ENCODE results near the gene ARSK.

DNA sequence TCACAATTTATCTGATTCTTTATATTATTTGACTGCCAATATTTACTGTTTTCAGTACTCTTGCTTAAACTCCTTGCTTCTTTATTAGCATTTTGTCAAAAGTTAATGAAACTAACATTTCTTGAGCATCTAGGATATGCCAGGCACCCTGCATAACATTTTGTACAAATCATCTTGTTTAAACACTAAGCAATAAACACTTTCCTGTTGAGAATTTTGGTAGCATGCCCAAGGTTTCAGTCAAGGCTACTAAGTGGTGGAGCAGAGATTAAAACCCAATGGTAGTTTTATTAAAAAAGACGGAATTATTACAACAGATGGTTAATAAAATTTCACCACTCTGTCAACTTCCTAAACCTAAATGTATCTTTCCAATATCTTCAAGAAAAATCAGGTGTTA lies 43.3 kb upstream of the ARSK start:
- TF ChIP-seq EZH2 (IDR thresholded peaks at IDR 0.05; ENCODE audit: low read depth, unreplicated experiment), result no peak
- TF ChIP-seq, protein P1, sequence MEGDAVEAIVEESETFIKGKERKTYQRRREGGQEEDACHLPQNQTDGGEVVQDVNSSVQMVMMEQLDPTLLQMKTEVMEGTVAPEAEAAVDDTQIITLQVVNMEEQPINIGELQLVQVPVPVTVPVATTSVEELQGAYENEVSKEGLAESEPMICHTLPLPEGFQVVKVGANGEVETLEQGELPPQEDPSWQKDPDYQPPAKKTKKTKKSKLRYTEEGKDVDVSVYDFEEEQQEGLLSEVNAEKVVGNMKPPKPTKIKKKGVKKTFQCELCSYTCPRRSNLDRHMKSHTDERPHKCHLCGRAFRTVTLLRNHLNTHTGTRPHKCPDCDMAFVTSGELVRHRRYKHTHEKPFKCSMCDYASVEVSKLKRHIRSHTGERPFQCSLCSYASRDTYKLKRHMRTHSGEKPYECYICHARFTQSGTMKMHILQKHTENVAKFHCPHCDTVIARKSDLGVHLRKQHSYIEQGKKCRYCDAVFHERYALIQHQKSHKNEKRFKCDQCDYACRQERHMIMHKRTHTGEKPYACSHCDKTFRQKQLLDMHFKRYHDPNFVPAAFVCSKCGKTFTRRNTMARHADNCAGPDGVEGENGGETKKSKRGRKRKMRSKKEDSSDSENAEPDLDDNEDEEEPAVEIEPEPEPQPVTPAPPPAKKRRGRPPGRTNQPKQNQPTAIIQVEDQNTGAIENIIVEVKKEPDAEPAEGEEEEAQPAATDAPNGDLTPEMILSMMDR (conservative IDR thresholded peaks at IDR 0.05; ENCODE audit: low read depth in 2 of 2), result no peak
- no peak for TF ChIP-seq POLR2AphosphoS5 (IDR thresholded peaks at IDR 0.05; ENCODE audit: low read depth)
- no peak for TF ChIP-seq STAT1 (IDR thresholded peaks at IDR 0.05; ENCODE audit: unreplicated experiment)
- no peak for TF ChIP-seq CREB1 (CRISPR knock-in tag; IDR thresholded peaks at IDR 0.05; ENCODE audit: low read depth)
- TF ChIP-seq NANOG (IDR thresholded peaks at IDR 0.05; ENCODE audit: borderline replicate concordance), result no peak
- TF ChIP-seq, protein P2, sequence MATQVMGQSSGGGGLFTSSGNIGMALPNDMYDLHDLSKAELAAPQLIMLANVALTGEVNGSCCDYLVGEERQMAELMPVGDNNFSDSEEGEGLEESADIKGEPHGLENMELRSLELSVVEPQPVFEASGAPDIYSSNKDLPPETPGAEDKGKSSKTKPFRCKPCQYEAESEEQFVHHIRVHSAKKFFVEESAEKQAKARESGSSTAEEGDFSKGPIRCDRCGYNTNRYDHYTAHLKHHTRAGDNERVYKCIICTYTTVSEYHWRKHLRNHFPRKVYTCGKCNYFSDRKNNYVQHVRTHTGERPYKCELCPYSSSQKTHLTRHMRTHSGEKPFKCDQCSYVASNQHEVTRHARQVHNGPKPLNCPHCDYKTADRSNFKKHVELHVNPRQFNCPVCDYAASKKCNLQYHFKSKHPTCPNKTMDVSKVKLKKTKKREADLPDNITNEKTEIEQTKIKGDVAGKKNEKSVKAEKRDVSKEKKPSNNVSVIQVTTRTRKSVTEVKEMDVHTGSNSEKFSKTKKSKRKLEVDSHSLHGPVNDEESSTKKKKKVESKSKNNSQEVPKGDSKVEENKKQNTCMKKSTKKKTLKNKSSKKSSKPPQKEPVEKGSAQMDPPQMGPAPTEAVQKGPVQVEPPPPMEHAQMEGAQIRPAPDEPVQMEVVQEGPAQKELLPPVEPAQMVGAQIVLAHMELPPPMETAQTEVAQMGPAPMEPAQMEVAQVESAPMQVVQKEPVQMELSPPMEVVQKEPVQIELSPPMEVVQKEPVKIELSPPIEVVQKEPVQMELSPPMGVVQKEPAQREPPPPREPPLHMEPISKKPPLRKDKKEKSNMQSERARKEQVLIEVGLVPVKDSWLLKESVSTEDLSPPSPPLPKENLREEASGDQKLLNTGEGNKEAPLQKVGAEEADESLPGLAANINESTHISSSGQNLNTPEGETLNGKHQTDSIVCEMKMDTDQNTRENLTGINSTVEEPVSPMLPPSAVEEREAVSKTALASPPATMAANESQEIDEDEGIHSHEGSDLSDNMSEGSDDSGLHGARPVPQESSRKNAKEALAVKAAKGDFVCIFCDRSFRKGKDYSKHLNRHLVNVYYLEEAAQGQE (IDR thresholded peaks at IDR 0.05; ENCODE audit: unreplicated experiment), result no peak
- TF ChIP-seq EZH2phosphoT487 (IDR thresholded peaks at IDR 0.05; ENCODE audit: unreplicated experiment), result no peak
- TF ChIP-seq JUNB (IDR thresholded peaks at IDR 0.05; ENCODE audit: unreplicated experiment), result no peak
- TF ChIP-seq, protein P3, sequence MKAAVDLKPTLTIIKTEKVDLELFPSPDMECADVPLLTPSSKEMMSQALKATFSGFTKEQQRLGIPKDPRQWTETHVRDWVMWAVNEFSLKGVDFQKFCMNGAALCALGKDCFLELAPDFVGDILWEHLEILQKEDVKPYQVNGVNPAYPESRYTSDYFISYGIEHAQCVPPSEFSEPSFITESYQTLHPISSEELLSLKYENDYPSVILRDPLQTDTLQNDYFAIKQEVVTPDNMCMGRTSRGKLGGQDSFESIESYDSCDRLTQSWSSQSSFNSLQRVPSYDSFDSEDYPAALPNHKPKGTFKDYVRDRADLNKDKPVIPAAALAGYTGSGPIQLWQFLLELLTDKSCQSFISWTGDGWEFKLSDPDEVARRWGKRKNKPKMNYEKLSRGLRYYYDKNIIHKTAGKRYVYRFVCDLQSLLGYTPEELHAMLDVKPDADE (IDR thresholded peaks at IDR 0.05), result no peak
- TF ChIP-seq ZNF114 (CRISPR knock-in tag; IDR thresholded peaks at IDR 0.05), result no peak
- TF ChIP-seq ZNF331 (CRISPR knock-in tag; IDR thresholded peaks at IDR 0.05; ENCODE audit: low read depth), result no peak
- TF ChIP-seq, protein P4, sequence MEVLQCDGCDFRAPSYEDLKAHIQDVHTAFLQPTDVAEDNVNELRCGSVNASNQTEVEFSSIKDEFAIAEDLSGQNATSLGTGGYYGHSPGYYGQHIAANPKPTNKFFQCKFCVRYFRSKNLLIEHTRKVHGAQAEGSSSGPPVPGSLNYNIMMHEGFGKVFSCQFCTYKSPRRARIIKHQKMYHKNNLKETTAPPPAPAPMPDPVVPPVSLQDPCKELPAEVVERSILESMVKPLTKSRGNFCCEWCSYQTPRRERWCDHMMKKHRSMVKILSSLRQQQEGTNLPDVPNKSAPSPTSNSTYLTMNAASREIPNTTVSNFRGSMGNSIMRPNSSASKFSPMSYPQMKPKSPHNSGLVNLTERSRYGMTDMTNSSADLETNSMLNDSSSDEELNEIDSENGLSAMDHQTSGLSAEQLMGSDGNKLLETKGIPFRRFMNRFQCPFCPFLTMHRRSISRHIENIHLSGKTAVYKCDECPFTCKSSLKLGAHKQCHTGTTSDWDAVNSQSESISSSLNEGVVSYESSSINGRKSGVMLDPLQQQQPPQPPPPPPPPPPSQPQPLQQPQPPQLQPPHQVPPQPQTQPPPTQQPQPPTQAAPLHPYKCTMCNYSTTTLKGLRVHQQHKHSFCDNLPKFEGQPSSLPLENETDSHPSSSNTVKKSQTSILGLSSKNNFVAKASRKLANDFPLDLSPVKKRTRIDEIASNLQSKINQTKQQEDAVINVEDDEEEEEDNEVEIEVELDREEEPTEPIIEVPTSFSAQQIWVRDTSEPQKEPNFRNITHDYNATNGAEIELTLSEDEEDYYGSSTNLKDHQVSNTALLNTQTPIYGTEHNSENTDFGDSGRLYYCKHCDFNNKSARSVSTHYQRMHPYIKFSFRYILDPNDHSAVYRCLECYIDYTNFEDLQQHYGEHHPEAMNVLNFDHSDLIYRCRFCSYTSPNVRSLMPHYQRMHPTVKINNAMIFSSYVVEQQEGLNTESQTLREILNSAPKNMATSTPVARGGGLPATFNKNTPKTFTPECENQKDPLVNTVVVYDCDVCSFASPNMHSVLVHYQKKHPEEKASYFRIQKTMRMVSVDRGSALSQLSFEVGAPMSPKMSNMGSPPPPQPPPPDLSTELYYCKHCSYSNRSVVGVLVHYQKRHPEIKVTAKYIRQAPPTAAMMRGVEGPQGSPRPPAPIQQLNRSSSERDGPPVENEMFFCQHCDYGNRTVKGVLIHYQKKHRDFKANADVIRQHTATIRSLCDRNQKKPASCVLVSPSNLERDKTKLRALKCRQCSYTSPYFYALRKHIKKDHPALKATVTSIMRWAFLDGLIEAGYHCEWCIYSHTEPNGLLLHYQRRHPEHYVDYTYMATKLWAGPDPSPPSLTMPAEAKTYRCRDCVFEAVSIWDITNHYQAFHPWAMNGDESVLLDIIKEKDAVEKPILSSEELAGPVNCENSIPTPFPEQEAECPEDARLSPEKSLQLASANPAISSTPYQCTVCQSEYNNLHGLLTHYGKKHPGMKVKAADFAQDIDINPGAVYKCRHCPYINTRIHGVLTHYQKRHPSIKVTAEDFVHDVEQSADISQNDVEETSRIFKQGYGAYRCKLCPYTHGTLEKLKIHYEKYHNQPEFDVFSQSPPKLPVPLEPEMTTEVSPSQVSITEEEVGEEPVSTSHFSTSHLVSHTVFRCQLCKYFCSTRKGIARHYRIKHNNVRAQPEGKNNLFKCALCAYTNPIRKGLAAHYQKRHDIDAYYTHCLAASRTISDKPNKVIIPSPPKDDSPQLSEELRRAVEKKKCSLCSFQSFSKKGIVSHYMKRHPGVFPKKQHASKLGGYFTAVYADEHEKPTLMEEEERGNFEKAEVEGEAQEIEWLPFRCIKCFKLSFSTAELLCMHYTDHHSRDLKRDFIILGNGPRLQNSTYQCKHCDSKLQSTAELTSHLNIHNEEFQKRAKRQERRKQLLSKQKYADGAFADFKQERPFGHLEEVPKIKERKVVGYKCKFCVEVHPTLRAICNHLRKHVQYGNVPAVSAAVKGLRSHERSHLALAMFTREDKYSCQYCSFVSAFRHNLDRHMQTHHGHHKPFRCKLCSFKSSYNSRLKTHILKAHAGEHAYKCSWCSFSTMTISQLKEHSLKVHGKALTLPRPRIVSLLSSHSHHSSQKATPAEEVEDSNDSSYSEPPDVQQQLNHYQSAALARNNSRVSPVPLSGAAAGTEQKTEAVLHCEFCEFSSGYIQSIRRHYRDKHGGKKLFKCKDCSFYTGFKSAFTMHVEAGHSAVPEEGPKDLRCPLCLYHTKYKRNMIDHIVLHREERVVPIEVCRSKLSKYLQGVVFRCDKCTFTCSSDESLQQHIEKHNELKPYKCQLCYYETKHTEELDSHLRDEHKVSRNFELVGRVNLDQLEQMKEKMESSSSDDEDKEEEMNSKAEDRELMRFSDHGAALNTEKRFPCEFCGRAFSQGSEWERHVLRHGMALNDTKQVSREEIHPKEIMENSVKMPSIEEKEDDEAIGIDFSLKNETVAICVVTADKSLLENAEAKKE (CRISPR knock-in tag; IDR thresholded peaks at IDR 0.05), result no peak

Measured in GM23338 (cell line).